ENCODE results near the gene GPD1. TPM values are rescaled to one million over a fixed set of nuclear protein-coding genes. Genes with fewer than 3 reads are reported as not detected.

Gene GPD1
- total RNA-seq, 2 experiments from 2014 or later = 0.30 TPM; not detected in 1

DNA sequence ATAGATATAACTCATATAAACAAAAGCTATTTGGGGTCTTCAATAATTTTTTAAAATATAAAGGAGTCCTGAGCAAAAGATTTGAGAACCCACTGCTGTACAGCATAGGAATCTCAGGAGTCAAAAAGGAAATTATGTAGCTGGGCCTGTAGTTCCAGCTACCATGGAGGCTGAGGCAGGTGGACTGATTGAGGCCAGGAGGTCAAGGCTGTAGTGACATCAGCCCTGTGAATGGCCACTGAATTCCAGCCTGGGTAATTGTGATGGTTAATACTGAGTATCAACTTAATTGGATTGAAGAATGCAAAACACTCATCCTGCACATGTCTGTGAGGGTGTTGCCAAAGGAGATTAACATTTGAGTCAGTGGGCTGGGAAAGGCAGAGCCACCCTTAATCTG is 52.8 kb downstream of the GPD1 start:
- CTCF ChIA-PET = interaction anchor here (0.9 to 1.9 kb wide), 6 partner anchors 9 to 158 kb away, joined by 3 to 8 read pairs (median 4); partner anchors contain the start of genes CERS5 and COX14
- no peak overlapping the region for H3K4me3 Mint-ChIP-seq
- no peaks in the 10 kb centered on the region for H3K9me3 Mint-ChIP-seq (ENCODE audit: low read depth)
- DNase-seq (no peak), ATAC-seq (no peak)
- no peaks in the 10 kb centered on the region for H3K27me3 Mint-ChIP-seq
- H3K27ac Mint-ChIP-seq = no peak overlapping the region
- H3K4me1 Mint-ChIP-seq = peaks cover 15% of the 10 kb centered on the region
- peaks cover 16% of the 10 kb centered on the region for H3K36me3 Mint-ChIP-seq

DNA sequence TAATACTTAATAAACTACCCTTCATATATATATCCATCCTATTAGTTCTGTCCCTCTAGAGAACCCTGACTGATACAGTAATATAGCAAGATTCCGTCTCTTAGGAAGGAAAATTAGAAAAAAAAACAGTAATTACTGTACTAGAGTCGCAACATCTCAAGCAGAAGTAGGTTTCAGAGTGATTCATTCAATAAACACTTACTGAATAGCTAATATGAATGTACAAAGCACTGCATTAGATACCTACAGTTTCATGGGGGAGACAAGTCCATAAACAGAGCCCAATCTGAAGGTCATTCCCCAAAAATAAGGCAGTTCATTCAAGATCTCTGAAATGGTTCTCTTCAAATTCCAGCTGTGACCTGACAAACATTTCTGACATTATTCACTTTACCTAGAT is 53.5 kb downstream of the GPD1 start:
- H3K4me3 Mint-ChIP-seq = no peak overlapping the region
- peaks cover 15% of the 10 kb centered on the region for H3K4me1 Mint-ChIP-seq
- CTCF ChIA-PET = interaction anchor here (0.7 to 1.9 kb wide), 6 partner anchors 9 to 98 kb away, joined by 3 to 8 read pairs (median 4); partner anchors contain the start of genes CERS5 and COX14
- H3K27me3 Mint-ChIP-seq = no peaks in the 10 kb centered on the region
- H3K9me3 Mint-ChIP-seq (ENCODE audit: low read depth) = no peaks in the 10 kb centered on the region
- peaks cover 16% of the 10 kb centered on the region for H3K36me3 Mint-ChIP-seq
- no peak overlapping the region for H3K27ac Mint-ChIP-seq
- DNase-seq (no peak), ATAC-seq (no peak)

DNA sequence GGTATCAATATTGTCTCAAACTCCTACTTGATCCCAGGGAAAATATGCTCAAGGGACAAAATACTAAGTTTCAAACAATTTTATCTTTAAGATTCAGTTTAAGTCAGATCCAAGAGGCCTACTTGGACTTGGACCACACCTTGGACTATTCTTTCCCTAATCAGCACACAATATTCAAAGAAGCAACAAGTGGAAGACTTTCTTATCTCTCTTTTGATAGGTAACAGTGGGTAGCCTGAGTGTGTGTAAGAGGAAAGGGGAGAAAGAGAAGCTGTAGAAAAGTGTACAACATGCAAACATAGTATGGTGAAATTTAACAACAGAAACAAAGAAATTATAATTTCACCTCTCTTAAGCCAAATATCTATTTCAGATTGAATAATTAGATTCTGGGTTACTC is 56.8 kb downstream of the GPD1 start:
- Mint-ChIP-seq H3K4me3 (no peak overlapping the region), H3K27me3 (no peaks in the 10 kb centered on the region), H3K36me3 (peaks cover 19% of the 10 kb centered on the region), H3K4me1 (peaks cover 26% of the 10 kb centered on the region), H3K9me3 (ENCODE audit: low read depth) (no peaks in the 10 kb centered on the region), H3K27ac (no peak overlapping the region)
- no peak for ATAC-seq
- CTCF ChIA-PET = interaction anchor here (1.0 to 1.4 kb wide), 3 partner anchors 11 to 73 kb away, joined by 3 read pairs; partner anchors contain the start of gene COX14
- DNase-seq = no peak

Other genes with a start within 250 kb of the GPD1 start
- under 1 TPM; 0.05 to 0.06 TPM for gene FAIM2, start 200.1 kb upstream of the GPD1 start, total RNA-seq
- not detected for gene AQP2, start 153.3 kb upstream of the GPD1 start, total RNA-seq
- not detected for gene AQP5, start 142.1 kb upstream of the GPD1 start, total RNA-seq
- gene AQP6, start 131.1 kb upstream of the GPD1 start, total RNA-seq = not detected
- 100 to 1,000 TPM; 180 to 198 TPM for gene RACGAP1, start 78.5 kb upstream of the GPD1 start, total RNA-seq
- 10 to 100 TPM; 19.0 to 28.3 TPM for gene ASIC1, start 46.4 kb upstream of the GPD1 start, total RNA-seq
- 10 to 100 TPM; 62.0 to 80.8 TPM for gene SMARCD1, start 18.7 kb upstream of the GPD1 start, total RNA-seq
- 10 to 100 TPM; 55.1 to 64.5 TPM for gene COX14, start 8.2 kb downstream of the GPD1 start, total RNA-seq
- 10 to 100 TPM; 55.0 to 56.3 TPM for gene CERS5, start 63.4 kb downstream of the GPD1 start, total RNA-seq
- gene LIMA1, start 179.5 kb downstream of the GPD1 start, total RNA-seq = 10 to 100 TPM; 36.4 to 64.2 TPM